Effector CD4-positive, alpha-beta T cell (primary cell): ENCODE data around the gene PEPD.

Experiments
- DNase-seq: peaks from one replicate; pipeline ENCODE4 v3.0.0-alpha.2; 2020

The PEPD gene

DNA sequence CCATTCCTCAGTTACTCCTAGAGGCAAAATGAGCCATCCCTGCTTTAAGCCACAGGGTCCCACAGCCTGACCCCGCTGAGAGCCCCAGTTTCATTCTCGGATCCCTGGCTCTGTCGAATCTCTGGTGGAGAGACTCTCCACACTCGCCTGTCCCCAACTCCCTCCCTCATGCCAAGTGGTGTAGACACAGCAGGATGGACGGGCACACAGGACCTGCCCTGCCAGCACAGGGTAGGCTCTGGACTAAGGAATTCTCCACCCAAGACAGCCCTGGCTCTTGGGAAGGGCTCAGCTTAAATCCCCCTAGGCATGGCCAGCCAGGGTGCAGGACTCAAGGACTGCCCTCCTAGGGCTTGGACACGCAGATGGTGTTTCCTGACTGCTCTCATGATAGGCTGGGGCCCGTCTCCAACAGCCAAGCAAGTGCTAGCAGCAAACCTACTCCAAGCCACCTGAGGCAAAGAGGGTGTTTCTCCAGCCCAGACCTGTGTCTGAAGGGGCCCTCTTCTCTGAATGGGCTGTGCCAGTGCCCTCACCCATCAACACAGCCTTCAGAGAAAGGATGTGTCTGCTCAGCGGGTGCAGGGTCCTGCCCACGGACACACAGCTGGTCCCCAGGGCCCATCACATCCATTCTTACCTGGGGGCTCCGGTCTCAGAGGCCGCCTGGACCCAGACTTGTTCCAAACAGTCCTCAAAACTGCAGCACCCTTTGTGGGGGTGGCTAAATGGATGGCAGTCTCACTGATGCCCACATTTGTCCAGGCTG lies 65.3 kb downstream of the PEPD start:
- no peak for DNase-seq

DNA sequence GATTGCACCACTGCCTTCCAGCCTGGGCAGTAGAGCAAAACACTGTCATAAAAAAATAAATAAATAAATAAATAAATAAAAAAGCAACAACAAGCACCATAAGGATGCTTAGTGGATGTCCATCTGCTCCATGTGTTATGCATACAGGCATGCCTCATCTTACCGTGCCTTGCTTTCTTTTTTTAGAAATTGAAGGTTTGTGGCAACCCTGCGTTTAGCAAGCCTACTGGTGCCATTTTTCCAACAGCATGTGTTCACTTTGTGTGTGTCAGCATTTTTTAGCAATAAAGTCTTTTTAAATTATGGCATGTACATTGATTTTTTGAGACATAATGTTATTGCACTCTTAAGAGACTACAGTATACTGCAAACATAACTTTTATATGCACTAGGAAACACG lies 68.3 kb downstream of the PEPD start:
- no peak for DNase-seq

- DNase-seq = no peak
These were observed 70.9 kb downstream of the PEPD start for GRCh38 chr19:33450689-33451088.

DNA sequence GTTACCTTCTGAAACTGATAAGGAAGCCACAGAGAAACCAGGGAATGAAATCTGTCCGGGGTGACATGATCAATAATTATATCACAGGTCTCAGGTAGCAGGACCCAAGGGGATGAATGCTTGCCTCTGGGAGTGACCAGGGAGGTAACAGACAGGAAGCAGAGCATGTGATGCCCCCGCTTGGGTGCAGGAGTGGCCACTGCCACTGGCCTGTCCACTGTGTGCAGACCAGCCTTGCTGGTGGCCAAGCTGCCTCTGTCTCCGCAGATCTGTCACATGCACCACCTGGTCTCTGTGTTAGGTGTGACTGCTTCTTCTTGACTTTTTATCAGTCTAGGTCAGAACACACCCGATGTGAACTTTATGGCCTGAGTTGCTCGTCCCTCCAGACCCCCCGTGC lies 71.8 kb downstream of the PEPD start:
- no peak for DNase-seq

GRCh38 chr19:33448159-33448516 lies 73.5 kb downstream of the PEPD start:
- DNase-seq = no peak

DNA sequence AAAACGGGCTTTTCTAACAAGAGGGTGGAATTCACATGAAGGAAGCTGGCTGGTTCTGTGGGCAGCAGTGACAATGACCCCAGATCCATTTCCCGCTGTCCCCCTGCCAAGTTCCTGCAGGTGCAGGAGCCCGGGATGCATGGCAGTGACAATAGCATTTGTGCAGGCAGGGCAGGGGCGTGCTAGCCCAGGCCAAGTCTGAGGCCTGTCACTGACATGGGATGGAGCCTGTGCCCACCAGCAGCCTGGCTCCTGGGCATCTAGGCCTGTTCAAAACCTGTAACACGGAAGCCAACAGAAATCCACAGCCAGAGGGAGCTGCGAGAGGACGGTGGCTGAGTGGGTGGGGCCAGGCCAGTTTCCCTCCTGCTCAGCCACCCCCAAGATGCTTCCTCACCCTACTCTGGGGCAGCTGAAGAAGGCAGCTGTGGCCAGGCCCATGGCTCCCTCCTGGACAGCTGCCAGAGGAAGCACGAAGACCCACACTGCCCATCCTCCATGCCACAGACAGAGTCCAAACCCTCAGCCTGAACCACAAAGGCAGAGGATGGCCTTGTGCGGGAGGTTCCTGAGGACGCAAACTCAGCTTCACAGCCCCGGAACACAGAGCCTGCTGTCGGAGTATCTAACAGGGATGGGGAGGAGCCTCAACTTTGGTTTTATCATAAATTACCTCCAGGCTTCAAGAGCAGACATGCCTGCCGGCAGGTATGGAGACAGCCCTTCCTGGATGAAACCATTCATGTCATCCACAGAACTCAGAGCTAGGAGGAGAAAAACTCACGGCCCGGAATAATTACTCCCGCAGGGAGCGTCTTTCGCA lies 74.0 kb downstream of the PEPD start:
- DNase-seq = no peak

DNA sequence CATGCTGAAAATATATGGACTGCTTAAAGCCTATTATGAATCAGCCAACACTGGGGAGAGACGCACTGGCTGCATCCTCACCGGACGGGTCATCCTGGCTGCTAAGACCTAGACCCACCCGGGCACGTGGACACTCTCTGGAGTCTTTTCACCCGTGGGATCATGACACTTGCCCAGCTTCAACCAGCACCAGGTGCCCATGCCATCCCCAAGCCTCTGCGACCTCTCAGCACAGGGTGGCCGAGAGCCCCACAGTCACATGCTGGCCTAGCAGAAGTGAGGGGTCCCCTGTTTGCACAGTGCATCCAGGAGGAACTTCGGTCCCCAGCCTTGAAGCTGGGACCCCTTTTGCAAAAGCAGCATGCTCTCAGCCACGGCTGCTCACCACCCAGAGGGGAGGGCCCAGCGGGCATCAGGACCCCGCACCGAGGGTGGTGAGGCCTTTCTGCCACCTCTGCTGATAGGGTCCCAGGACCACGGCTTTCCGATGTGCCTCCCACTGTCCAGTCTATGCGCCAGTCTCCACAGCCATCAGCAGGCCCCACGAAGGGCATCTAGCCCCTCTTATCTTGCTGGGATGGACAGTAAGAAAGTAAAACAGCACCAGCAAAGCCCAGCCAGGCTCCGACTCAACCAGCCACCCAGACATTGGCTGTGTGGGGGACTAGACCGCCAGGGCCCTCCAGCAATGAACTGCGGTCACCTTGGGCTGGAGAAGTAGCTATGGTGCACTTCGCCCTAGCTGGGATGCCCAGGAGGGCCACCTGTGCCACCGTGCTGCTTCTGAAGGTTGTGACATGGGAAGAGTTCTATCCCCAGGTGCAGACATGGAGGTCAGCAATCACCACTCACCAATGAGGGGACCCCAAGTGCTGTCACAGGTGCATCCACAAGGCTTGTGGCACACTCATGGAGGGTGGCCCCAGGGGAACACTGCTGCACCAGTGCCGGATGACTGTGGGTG lies 75.0 kb downstream of the PEPD start:
- DNase-seq = no peak

- DNase-seq = no peak
These were observed 75.9 kb downstream of the PEPD start for GRCh38 chr19:33445442-33446329.

- DNase-seq = no peak
These were observed 76.8 kb downstream of the PEPD start for GRCh38 chr19:33444562-33445441.

GRCh38 chr19:33443638-33444561 lies 77.7 kb downstream of the PEPD start:
- DNase-seq = no peak

DNA sequence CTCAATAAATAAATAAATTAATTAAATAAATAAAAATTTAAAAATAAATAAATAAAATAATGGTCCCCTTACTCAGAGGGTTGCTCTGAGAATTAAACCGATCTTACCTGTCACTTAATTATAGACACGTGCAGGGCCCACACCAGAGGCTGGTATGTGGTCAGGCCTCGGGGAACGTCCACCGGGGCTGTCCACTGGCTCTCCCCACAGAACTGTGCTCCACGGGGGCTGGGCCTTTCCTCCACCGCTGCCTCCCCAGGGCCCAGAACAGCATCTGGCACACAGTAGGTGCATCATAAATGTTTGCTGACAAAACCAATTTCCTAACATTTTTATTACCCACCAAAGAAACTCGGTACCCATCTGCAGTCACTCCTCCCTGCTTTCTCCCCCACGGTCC lies 78.9 kb downstream of the PEPD start:
- DNase-seq = no peak

DNA sequence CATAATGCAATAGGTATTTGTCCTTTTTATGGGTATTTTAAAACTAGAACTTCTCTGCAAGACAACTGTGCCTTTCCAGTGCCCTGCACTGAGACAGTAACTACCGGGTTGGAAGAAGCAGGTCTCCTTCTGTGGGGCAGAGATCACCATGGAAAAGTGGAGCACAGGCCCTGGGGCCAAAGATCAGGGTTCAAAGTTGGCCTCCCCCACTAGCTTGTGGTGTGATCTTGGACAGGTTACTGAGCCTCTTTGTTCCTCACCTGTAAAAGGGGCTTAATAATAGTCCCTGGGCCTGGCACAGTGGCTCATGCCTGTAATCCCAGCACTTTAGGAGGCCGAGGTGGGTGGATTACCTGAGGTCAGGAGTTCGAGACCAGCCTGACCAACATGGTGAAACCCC lies 79.8 kb downstream of the PEPD start:
- DNase-seq = no peak

DNA sequence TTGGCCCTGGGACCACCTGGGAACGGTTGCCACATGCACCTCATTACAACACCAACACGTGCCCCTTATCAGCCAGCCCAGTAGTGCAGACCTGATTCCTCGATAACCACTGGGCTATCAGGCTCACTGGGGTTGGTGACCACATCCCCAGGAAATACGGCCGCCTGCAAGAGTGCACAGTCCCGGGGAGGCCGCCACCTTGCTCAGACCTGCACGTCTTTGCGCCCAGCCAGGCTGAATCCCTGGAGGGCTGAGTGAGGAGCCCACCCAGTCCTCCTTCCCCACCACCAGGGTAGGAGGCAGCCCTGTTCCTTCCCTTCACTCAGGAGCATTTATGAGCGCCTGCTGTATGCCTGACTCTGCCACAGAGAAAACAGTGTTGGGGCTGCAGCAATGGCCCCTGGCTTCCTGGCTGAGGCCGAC lies 80.3 kb downstream of the PEPD start:
- no peak for DNase-seq

DNA sequence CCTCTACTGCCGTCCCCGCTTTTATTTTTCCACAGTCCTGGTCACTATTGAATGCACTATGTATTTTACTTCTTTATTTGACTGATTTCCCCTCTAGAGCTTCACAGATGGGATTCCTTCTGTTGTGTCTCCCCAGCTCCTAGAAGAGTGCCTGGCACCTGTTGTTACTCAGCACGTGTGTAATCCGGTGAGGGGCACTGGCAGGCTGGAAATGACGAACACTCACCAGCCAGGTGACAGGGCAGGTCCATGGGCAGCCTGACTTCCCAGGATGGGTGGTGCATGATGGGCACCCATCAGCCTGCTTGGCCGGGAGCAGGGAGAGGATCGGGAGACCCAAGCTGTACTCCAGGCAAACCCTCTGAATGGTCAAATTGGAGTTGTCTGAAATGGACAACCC lies 80.9 kb downstream of the PEPD start:
- DNase-seq = no peak

GRCh38 chr19:33440241-33440640 lies 81.3 kb downstream of the PEPD start:
- DNase-seq = no peak

DNA sequence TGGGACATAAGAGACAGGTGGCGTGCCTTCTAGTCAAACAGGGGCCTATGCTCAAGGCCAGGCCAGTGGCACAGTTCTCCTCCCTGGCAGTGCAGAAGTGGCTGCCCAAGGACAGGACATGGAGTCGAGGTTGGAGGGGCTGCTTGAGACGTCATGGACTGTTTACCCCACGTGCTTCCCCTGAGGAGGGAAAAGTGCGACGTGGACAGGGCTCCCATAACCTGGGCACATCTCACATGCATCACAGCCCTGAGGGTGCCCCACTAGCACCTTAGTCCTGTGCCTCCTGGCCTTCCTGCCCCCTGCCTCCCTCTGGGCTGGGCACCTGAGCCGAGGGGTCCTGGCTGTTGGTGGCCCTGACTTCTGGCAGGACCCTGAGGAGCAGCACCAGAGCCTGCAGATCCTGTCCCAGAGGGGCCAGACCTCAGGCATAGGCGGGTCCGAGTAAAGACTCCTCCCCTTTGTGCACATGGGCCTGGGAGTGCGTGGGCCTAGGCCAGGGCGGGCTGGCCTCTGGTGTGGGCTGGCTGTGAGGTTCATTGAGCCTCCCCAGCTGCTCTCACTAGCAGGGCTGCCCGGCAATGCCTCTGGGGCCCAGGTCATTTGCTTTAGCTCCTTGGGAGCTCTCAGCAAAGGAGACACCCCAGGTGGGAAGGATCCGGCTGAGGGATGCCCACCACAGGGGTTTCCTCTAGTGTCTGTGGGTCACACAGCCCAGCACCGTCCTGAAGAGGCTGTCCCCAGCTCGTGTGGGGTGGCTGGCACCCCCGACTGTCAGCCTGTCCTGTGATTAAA lies 82.4 kb downstream of the PEPD start:
- no peak for DNase-seq

- DNase-seq = no peak
These were observed 83.5 kb downstream of the PEPD start for GRCh38 chr19:33437821-33438671.

- DNase-seq = no peak
These were observed 84.2 kb downstream of the PEPD start for GRCh38 chr19:33437393-33437820.
